ENCODE results near the gene TCEA2.
A peak's percentile ranks its signal among the peaks of the same experiment; 100 is the strongest.

Gene TCEA2

GRCh38 chr20:64055396-64055892, 7.6 kb upstream of the TCEA2 start:
- Histone ChIP-seq H3K4me3 (ENCODE audit: low read depth, low read length) (no peak overlapping the region), H3K27me3 (ENCODE audit: insufficient read depth, low read depth, severe bottlenecking) (no peaks in the 10 kb centered on the region), H3K36me3 (no peaks in the 10 kb centered on the region), H3K27ac (no peak overlapping the region), H3K9me3 (ENCODE audit: severe bottlenecking) (no peaks in the 10 kb centered on the region)
- no peak for TF ChIP-seq CTCF (IDR thresholded peaks at IDR 0.05; ENCODE audit: low read depth, low read length)
- no peak for DNase-seq

GRCh38 chr20:64055893-64056638, 6.9 kb upstream of the TCEA2 start:
- Histone ChIP-seq H3K36me3 (no peaks in the 10 kb centered on the region), H3K4me3 (ENCODE audit: low read depth, low read length) (no peak overlapping the region), H3K9me3 (ENCODE audit: severe bottlenecking) (no peaks in the 10 kb centered on the region), H3K27ac (no peak overlapping the region), H3K27me3 (ENCODE audit: insufficient read depth, low read depth, severe bottlenecking) (no peaks in the 10 kb centered on the region)
- TF ChIP-seq CTCF (IDR thresholded peaks at IDR 0.05; ENCODE audit: low read depth, low read length), result no peak
- no peak for DNase-seq

DNA sequence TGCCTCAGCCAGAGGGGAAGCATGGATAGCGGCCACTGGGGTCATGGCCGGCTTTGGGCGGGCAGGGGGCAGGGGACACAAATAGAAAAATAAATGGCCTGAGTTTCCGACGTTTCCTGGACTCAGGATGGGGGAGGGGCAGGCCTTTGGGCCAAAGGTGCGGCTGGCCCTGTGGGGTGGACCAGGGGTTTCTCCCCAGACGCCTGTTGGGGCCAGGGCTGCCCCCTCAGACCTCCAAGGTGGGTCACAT, 6.4 kb upstream of the TCEA2 start:
- H3K36me3 ChIP-seq, result no peaks in the 10 kb centered on the region
- no peak for DNase-seq
- no peak for TF ChIP-seq CTCF (IDR thresholded peaks at IDR 0.05; ENCODE audit: low read depth, low read length)
- H3K27me3 ChIP-seq (ENCODE audit: insufficient read depth, low read depth, severe bottlenecking), result no peaks in the 10 kb centered on the region
- no peaks in the 10 kb centered on the region for H3K9me3 ChIP-seq (ENCODE audit: severe bottlenecking)
- H3K27ac ChIP-seq, result no peak overlapping the region
- H3K4me3 ChIP-seq (ENCODE audit: low read depth, low read length), result no peak overlapping the region

GRCh38 chr20:64056889-64057627, 5.9 kb upstream of the TCEA2 start:
- TF ChIP-seq CTCF (IDR thresholded peaks at IDR 0.05; ENCODE audit: low read depth, low read length), result no peak
- no peaks in the 10 kb centered on the region for H3K36me3 ChIP-seq
- no peak overlapping the region for H3K4me3 ChIP-seq (ENCODE audit: low read depth, low read length)
- no peak overlapping the region for H3K27ac ChIP-seq
- H3K27me3 ChIP-seq (ENCODE audit: insufficient read depth, low read depth, severe bottlenecking), result no peaks in the 10 kb centered on the region
- H3K9me3 ChIP-seq (ENCODE audit: severe bottlenecking), result no peaks in the 10 kb centered on the region
- no peak for DNase-seq

GRCh38 chr20:64057628-64058498, 5.1 kb upstream of the TCEA2 start:
- Histone ChIP-seq H3K4me3 (ENCODE audit: low read depth, low read length) (no peak overlapping the region), H3K36me3 (no peaks in the 10 kb centered on the region), H3K9me3 (ENCODE audit: severe bottlenecking) (no peaks in the 10 kb centered on the region), H3K27me3 (ENCODE audit: insufficient read depth, low read depth, severe bottlenecking) (no peaks in the 10 kb centered on the region), H3K27ac (no peak overlapping the region)
- peak; percentile 81 for DNase-seq
- TF ChIP-seq CTCF (IDR thresholded peaks at IDR 0.05; ENCODE audit: low read depth, low read length), result peak; percentile 82

All from WERI-Rb-1 (cell line).